ENCODE measurements around the gene XRCC3.

DNA sequence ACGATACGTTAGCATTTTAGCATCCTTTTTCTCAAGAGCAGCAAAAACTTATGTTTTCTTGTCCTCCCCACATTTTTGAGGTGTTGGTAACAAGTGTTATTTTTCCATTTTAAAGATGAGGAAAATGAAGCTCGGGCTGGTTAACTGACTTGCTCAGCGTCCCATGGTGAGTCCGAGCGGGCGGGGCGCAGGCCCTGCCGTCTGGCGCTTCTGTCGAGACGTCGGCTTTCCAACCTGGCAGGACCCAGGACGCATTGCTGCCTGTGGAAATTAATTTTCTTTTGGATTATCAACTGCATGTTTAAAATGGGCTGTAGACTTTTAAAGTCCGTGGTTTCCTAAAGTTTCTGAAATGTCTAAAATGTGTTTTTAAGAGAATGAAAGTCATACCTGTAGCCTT lies 30.4 kb downstream of the XRCC3 start:
- TF ChIP-seq, protein P1, sequence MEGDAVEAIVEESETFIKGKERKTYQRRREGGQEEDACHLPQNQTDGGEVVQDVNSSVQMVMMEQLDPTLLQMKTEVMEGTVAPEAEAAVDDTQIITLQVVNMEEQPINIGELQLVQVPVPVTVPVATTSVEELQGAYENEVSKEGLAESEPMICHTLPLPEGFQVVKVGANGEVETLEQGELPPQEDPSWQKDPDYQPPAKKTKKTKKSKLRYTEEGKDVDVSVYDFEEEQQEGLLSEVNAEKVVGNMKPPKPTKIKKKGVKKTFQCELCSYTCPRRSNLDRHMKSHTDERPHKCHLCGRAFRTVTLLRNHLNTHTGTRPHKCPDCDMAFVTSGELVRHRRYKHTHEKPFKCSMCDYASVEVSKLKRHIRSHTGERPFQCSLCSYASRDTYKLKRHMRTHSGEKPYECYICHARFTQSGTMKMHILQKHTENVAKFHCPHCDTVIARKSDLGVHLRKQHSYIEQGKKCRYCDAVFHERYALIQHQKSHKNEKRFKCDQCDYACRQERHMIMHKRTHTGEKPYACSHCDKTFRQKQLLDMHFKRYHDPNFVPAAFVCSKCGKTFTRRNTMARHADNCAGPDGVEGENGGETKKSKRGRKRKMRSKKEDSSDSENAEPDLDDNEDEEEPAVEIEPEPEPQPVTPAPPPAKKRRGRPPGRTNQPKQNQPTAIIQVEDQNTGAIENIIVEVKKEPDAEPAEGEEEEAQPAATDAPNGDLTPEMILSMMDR (IDR thresholded peaks at IDR 0.05; ENCODE audit: insufficient read depth, low read length, poor library complexity, severe bottlenecking) = no peak
- TF ChIP-seq EZH2phosphoT487 (conservative IDR thresholded peaks at IDR 0.05; ENCODE audit: low read length) = no peak

Data from SU-DHL-6 (cell line).